Lower lobe of right lung (tissue), 2 donors: ENCODE results near the gene PSD4. TPM values are rescaled to one million over a fixed set of nuclear protein-coding genes. Genes with fewer than 3 reads are reported as not detected.

Source experiments
- ATAC-seq, 2 donors: fragments of 200-7000 bp; cut with Tn5 transposase; one replicate each; pipeline ENCODE4 v1.9.1; 2020 to 2022; ENCODE audit warnings: mild to moderate bottlenecking in 2 of 2, moderate library complexity in 2 of 2
- DNase-seq: peaks from one replicate; pipeline ENCODE4 v3.0.0-alpha.2; 2020
- H3K27ac ChIP-seq: fragments of 200-600 bp; one replicate; pipeline ENCODE4 v1.8.0; 2022
- H3K27me3 ChIP-seq: fragments of 200-600 bp; one replicate; pipeline ENCODE4 v1.8.0; 2022; ENCODE audit warnings: low read depth
- H3K36me3 ChIP-seq: fragments of 200-600 bp; one replicate; pipeline ENCODE4 v1.8.0; 2022; ENCODE audit warnings: mild to moderate bottlenecking
- H3K4me1 ChIP-seq: fragments of 200-600 bp; one replicate; pipeline ENCODE4 v1.8.0; 2022
- H3K4me3 ChIP-seq: fragments of 200-600 bp; one replicate; pipeline ENCODE4 v1.8.0; 2022; ENCODE audit warnings: mild to moderate bottlenecking
- H3K9me3 ChIP-seq: fragments of 200-600 bp; one replicate; pipeline ENCODE4 v1.8.0; 2022
- CTCF ChIP-seq: fragments of 200-600 bp; IDR thresholded peaks from one replicate; pipeline ENCODE4 v1.8.0; 2022; ENCODE audit warnings: antibody characterized with exemption, mild to moderate bottlenecking
- intact Hi-C: fragments of 100-400 bp; cut with DNase I; formaldehyde crosslinking; loops from one replicate; pipeline ENCODE4 v1.11.0; 2022
- total RNA-seq: library from RNA; stranded (reverse); fragmentation: NEBNext Ultra II Directional; extraction: Animal tissue kit (Norgen Biotek cat#: 25700); gene quantifications from one replicate; pipeline ENCODE4 v1.2.1, GENCODE V29; 2021
- donor health status: DM: no; HTN: yes; CAD: no; lungs with severe emphysema.

Gene PSD4
- total RNA-seq, 1 donor from 2014 or later: 43.2 TPM

GRCh38 chr2:113162869-113163268, 10.9 kb upstream of the PSD4 start:
- Histone ChIP-seq H3K27ac (no peak overlapping the region), H3K27me3 (peaks cover 1% of the 10 kb centered on the region), H3K4me3 (no peak overlapping the region), H3K36me3 (no peaks in the 10 kb centered on the region), H3K4me1 (peaks cover 19% of the 10 kb centered on the region), H3K9me3 (no peaks in the 10 kb centered on the region)
- ATAC-seq (no peak), DNase-seq (no peak)
- no peak for TF ChIP-seq CTCF
- intact Hi-C loops: no loop called here

GRCh38 chr2:113164215-113164929, 9.4 kb upstream of the PSD4 start:
- no peak overlapping the region for H3K4me3 ChIP-seq
- H3K36me3 ChIP-seq: no peaks in the 10 kb centered on the region
- H3K9me3 ChIP-seq: no peaks in the 10 kb centered on the region
- no peak for ATAC-seq
- intact Hi-C loops: no loop called here
- no peak overlapping the region for H3K27ac ChIP-seq
- H3K4me1 ChIP-seq: peaks cover 17% of the 10 kb centered on the region
- H3K27me3 ChIP-seq: no peaks in the 10 kb centered on the region
- no peak for DNase-seq
- TF ChIP-seq CTCF: no peak

- H3K27ac ChIP-seq: no peak overlapping the region
- no peaks in the 10 kb centered on the region for H3K36me3 ChIP-seq
- no peak overlapping the region for H3K4me3 ChIP-seq
- peaks cover 21% of the 10 kb centered on the region for H3K4me1 ChIP-seq
- H3K27me3 ChIP-seq: no peaks in the 10 kb centered on the region
- intact Hi-C loops: no loop called here
- TF ChIP-seq CTCF: no peak
- DNase-seq (no peak), ATAC-seq (peak; percentile 45 to 72)
- no peaks in the 10 kb centered on the region for H3K9me3 ChIP-seq
Measured at GRCh38 chr2:113164930-113165585, 8.7 kb upstream of the PSD4 start.

GRCh38 chr2:113166187-113166645, 7.6 kb upstream of the PSD4 start:
- Histone ChIP-seq H3K4me3 (no peak overlapping the region), H3K27me3 (no peaks in the 10 kb centered on the region), H3K27ac (no peak overlapping the region), H3K9me3 (no peaks in the 10 kb centered on the region), H3K4me1 (peaks cover 21% of the 10 kb centered on the region), H3K36me3 (no peaks in the 10 kb centered on the region)
- ATAC-seq (no peak), DNase-seq (no peak)
- intact Hi-C loops: no loop called here
- TF ChIP-seq CTCF: no peak

- Histone ChIP-seq H3K27ac (peak overlapping the region; percentile 33), H3K4me1 (peaks cover 21% of the 10 kb centered on the region), H3K4me3 (no peak overlapping the region), H3K27me3 (no peaks in the 10 kb centered on the region), H3K36me3 (no peaks in the 10 kb centered on the region), H3K9me3 (no peaks in the 10 kb centered on the region)
- TF ChIP-seq CTCF: no peak
- intact Hi-C loops: no loop called here
- DNase-seq (peak; percentile 77), ATAC-seq (peak; percentile 85 to 91)
Measured at GRCh38 chr2:113167115-113167932, 6.4 kb upstream of the PSD4 start.
